HepG2 (cell line): ENCODE measurements around the gene COMT. TPM values are rescaled to one million over a fixed set of nuclear protein-coding genes. Genes with fewer than 3 reads are reported as not detected.

Experiments used
- BCL3 ChIP-seq: sonication (generic); formaldehyde crosslinking; IDR thresholded peaks from 2 replicates; pipeline ENCODE4 v1.5.1; 2020; ENCODE audit warnings: mild to moderate bottlenecking, missing genetic modification reagents, moderate library complexity
- ESRRA ChIP-seq: sonication (generic); formaldehyde crosslinking; IDR thresholded peaks from 2 replicates; pipeline ENCODE4 v1.5.1; 2020; ENCODE audit warnings: mild to moderate bottlenecking, low read depth, missing genetic modification reagents
- FOXP1 ChIP-seq, 2 experiments: fragments of 450-650 bp in 1 of 2; IDR thresholded peaks; 2 replicates each; pipeline ENCODE4 v1.6.1; 2017 to 2018; ENCODE audit warnings: antibody characterized with exemption in 1 of 2
- GTF3A ChIP-seq: sonication (generic); formaldehyde crosslinking; conservative IDR thresholded peaks from 2 replicates; pipeline ENCODE4 v1.4.0; 2020; ENCODE audit warnings: mild to moderate bottlenecking, missing genetic modification reagents
- KLF11 ChIP-seq: IDR thresholded peaks from 2 replicates; pipeline ENCODE4 v1.6.1; 2016; ENCODE audit warnings: missing compliant biosample characterization
- MXI1 ChIP-seq: IDR thresholded peaks from 3 replicates; pipeline ENCODE4 v1.6.1; 2012; ENCODE audit warnings: low read depth, low read length, inconsistent platforms, borderline replicate concordance
- NFKBIZ ChIP-seq: IDR thresholded peaks from 2 replicates; pipeline ENCODE4 v1.6.1; 2018; ENCODE audit warnings: missing genetic modification reagents, missing compliant biosample characterization
- PHF21A ChIP-seq: sonication (generic); formaldehyde crosslinking; IDR thresholded peaks from 2 replicates; pipeline ENCODE4 v1.5.0; 2020; ENCODE audit warnings: mild to moderate bottlenecking, missing genetic modification reagents
- PRPF4 ChIP-seq: fragments of 200-400 bp; formaldehyde crosslinking; IDR thresholded peaks from 2 replicates; pipeline ENCODE4 v1.6.1; 2016; ENCODE audit warnings: low read length, low read depth; ENCODE audit not compliant: poor library complexity, severe bottlenecking
- SAP130 ChIP-seq: IDR thresholded peaks from 2 replicates; pipeline ENCODE4 v1.6.1; 2016; ENCODE audit warnings: low read depth
- YEATS4 ChIP-seq: sonication (generic); formaldehyde crosslinking; IDR thresholded peaks from 2 replicates; pipeline ENCODE4 v1.4.0; 2020; ENCODE audit warnings: missing genetic modification reagents, borderline replicate concordance
- ZBTB26 ChIP-seq: IDR thresholded peaks from 2 replicates; pipeline ENCODE4 v1.6.1; 2016; ENCODE audit warnings: missing compliant biosample characterization, missing genetic modification reagents, borderline replicate concordance
- ZGPAT ChIP-seq: IDR thresholded peaks from 2 replicates; pipeline ENCODE4 v1.6.1; 2016; ENCODE audit warnings: mild to moderate bottlenecking
- ZNF101 ChIP-seq: sonication (generic); formaldehyde crosslinking; IDR thresholded peaks from 2 replicates; pipeline ENCODE4 v1.4.0; 2020; ENCODE audit warnings: mild to moderate bottlenecking, low read depth, missing genetic modification reagents, borderline replicate concordance
- ZNF263 ChIP-seq: sonication (generic); formaldehyde crosslinking; IDR thresholded peaks from 2 replicates; pipeline ENCODE4 v1.4.0; 2020; ENCODE audit warnings: missing genetic modification reagents
- ZNF510 ChIP-seq: sonication (generic); formaldehyde crosslinking; IDR thresholded peaks from 2 replicates; pipeline ENCODE4 v1.4.0; 2020; ENCODE audit warnings: low read depth, mild to moderate bottlenecking, missing genetic modification reagents
- ZNF777 ChIP-seq: sonication (generic); formaldehyde crosslinking; IDR thresholded peaks from 2 replicates; pipeline ENCODE4 v1.4.0; 2020; ENCODE audit warnings: missing genetic modification reagents
- polyA plus RNA-seq, 8 experiments: library from polyadenylated mRNA; depleted of rRNA in 3 of 8; stranded (reverse) in 7 of 8; unstranded in 1 of 8; fragments of >200 nt; fragmentation: Illumina TruSeq in 4 of 8; extraction: Trizol in 4 of 8; gene quantifications; 2 replicates each; pipeline versions ENCODE4 v1.2.1 to v1.2.3, GENCODE V29; 2011 to 2016; ENCODE audit warnings: low read depth in 4 of 8, missing spikeins in 1 of 8, mixed read lengths in 1 of 8; ENCODE audit not compliant: insufficient read depth in 1 of 8
- total RNA-seq, 5 experiments: library from RNA; depleted of rRNA; stranded (reverse); fragments of >200 nt; fragmentation: Illumina TruSeq; extraction: Trizol; gene quantifications; 2 replicates each; pipeline ENCODE4 v1.2.3, GENCODE V29; 2016; ENCODE audit warnings: low read depth in 1 of 5
- TF ChIP-seq, protein P1 (sequence below): IDR thresholded peaks from 2 replicates; pipeline ENCODE4 v1.6.1; 2016; ENCODE audit warnings: missing genetic modification reagents, missing compliant biosample characterization
- TF ChIP-seq, protein P2 (sequence below): sonication (generic); formaldehyde crosslinking; IDR thresholded peaks from 2 replicates; pipeline ENCODE4 v1.4.0; 2020; ENCODE audit warnings: missing genetic modification reagents

COMT gene
- total and polyA plus RNA-seq, 2 of the 13 experiments (the other 11 are each of a cell fraction or from before 2014, with no cell fraction given): 156 to 162 TPM

GRCh38 chr22:20010307-20011122, 68.9 kb downstream of the COMT start (continued):
- no peak for TF ChIP-seq ZNF510 (CRISPR knock-in tag)
- TF ChIP-seq ZNF263 (CRISPR knock-in tag): peak; percentile 99
- peak; percentile 93 for TF ChIP-seq SAP130 (CRISPR knock-in tag)
- TF ChIP-seq PHF21A: 0 out of 2 replicates have a peak, but pooled peaks have one; percentile 37
- 0 out of 2 replicates have a peak, but pooled peaks have one; percentile 27 for TF ChIP-seq BCL3 (CRISPR knock-in tag)
- TF ChIP-seq GTF3A (CRISPR knock-in tag): 0 out of 2 replicates have a peak, but pooled peaks have one; percentile 66
- no peak for TF ChIP-seq FOXP1 (IDR thresholded peaks at IDR 0.05)
- 0 out of 2 replicates have a peak, but pooled peaks have one; percentile 4 for TF ChIP-seq FOXP1 (CRISPR knock-in tag; IDR thresholded peaks at IDR 0.05)
- TF ChIP-seq, protein P1, sequence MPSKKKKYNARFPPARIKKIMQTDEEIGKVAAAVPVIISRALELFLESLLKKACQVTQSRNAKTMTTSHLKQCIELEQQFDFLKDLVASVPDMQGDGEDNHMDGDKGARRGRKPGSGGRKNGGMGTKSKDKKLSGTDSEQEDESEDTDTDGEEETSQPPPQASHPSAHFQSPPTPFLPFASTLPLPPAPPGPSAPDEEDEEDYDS: 0 out of 2 replicates have a peak, but pooled peaks have one; percentile 35
- no peak for TF ChIP-seq NFKBIZ (CRISPR knock-in tag)
- TF ChIP-seq ZNF777 (CRISPR knock-in tag): no peak
- peak; percentile 96 for TF ChIP-seq ESRRA (CRISPR knock-in tag)
- peak; percentile 55; the same call in 1 of the 2 replicates for TF ChIP-seq KLF11 (CRISPR knock-in tag)
- no peak for TF ChIP-seq PRPF4
- TF ChIP-seq ZNF101 (CRISPR knock-in tag): no peak
- TF ChIP-seq, protein P2, sequence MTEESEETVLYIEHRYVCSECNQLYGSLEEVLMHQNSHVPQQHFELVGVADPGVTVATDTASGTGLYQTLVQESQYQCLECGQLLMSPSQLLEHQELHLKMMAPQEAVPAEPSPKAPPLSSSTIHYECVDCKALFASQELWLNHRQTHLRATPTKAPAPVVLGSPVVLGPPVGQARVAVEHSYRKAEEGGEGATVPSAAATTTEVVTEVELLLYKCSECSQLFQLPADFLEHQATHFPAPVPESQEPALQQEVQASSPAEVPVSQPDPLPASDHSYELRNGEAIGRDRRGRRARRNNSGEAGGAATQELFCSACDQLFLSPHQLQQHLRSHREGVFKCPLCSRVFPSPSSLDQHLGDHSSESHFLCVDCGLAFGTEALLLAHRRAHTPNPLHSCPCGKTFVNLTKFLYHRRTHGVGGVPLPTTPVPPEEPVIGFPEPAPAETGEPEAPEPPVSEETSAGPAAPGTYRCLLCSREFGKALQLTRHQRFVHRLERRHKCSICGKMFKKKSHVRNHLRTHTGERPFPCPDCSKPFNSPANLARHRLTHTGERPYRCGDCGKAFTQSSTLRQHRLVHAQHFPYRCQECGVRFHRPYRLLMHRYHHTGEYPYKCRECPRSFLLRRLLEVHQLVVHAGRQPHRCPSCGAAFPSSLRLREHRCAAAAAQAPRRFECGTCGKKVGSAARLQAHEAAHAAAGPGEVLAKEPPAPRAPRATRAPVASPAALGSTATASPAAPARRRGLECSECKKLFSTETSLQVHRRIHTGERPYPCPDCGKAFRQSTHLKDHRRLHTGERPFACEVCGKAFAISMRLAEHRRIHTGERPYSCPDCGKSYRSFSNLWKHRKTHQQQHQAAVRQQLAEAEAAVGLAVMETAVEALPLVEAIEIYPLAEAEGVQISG: peak; percentile 52
- TF ChIP-seq YEATS4 (CRISPR knock-in tag): 0 out of 2 replicates have a peak, but pooled peaks have one; percentile 27
- no peak for TF ChIP-seq ZBTB26 (CRISPR knock-in tag)
- TF ChIP-seq ZGPAT (CRISPR knock-in tag): peak; percentile 62; the same call in 1 of the 2 replicates
- TF ChIP-seq MXI1: peak; percentile 92; the same call in 1 of the 3 replicates
